GM12891 (cell line): ENCODE measurements around the gene ZNF771.

Experiments used
- PAX5 ChIP-seq: IDR thresholded peaks from 2 replicates; pipeline ENCODE4 v1.6.1; 2011; ENCODE audit warnings: low read length, moderate library complexity, mild to moderate bottlenecking; ENCODE audit not compliant: insufficient read depth, severe bottlenecking
- POLR2A ChIP-seq: IDR thresholded peaks from 2 replicates; pipeline ENCODE4 v1.6.1; 2011; ENCODE audit warnings: low read depth, low read length, control low read depth
- POLR2AphosphoS5 ChIP-seq: IDR thresholded peaks from 2 replicates; pipeline ENCODE4 v1.6.1; 2011; ENCODE audit warnings: low read depth, low read length, control low read depth
- SPI1 ChIP-seq: IDR thresholded peaks from 2 replicates; pipeline ENCODE4 v1.6.1; 2011; ENCODE audit warnings: low read depth, low read length, control low read depth
- TAF1 ChIP-seq: IDR thresholded peaks from 2 replicates; pipeline ENCODE4 v1.6.1; 2011; ENCODE audit warnings: low read depth, low read length, control low read depth

GRCh38 chr16:30459456-30459855, 52.0 kb downstream of the ZNF771 start:
- TF ChIP-seq POLR2A (no peak), TAF1 (no peak), SPI1 (no peak), POLR2AphosphoS5 (no peak), PAX5 (no peak)
